22Rv1 (cell line): ENCODE measurements around the gene RFX3.

Experiments
- CTCF ChIP-seq: fragments of 450-650 bp; IDR thresholded peaks from 2 replicates; pipeline ENCODE4 v1.5.1; 2017; ENCODE audit warnings: mild to moderate bottlenecking
- ZFX ChIP-seq: fragments of 450-650 bp; IDR thresholded peaks from 2 replicates; pipeline ENCODE4 v1.6.1; 2017; ENCODE audit warnings: antibody characterized with exemption, borderline replicate concordance

- TF ChIP-seq CTCF (no peak), ZFX (no peak)
These were observed 3.8 kb downstream of the RFX3 start for GRCh38 chr9:3521966-3522365.
